Choroid plexus epithelial cell (primary cell): Measurements from ENCODE around the gene OPCML.

Experiments
- DNase-seq: peaks from one replicate; pipeline ENCODE4 v3.0.0-alpha.2; 2010; ENCODE audit warnings: low read depth
- H3K4me3 ChIP-seq: 2 replicates; pipeline ENCODE4 v1.5.1; 2011; ENCODE audit warnings: low read depth, mild to moderate bottlenecking, control low read depth, low read length, moderate library complexity
- CTCF ChIP-seq: conservative IDR thresholded peaks from 2 replicates; pipeline ENCODE4 v1.5.1; 2011; ENCODE audit warnings: low read depth, mild to moderate bottlenecking, control low read depth, inconsistent platforms, low read length, moderate library complexity

The OPCML gene

DNA sequence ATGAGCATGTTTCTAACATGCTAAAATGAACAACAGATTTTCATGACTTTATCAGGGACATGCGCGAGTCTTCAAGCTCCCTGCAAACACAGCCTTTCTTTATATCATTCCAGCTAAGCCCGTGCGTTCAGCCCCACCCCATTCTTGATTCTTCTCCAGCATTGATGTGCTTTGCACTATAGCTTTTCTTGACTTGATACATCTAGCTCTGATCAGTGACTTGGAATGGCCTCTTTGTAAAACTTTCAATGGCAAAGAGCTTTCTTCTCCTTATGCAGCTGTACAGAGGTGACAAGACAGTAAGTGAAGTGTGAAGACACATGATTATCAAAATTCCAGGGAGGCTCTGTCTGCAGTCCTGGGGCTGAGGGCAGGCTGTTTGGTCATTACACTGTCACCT is 561.0 kb downstream of the OPCML start:
- no peak for DNase-seq
- no peak overlapping the region for H3K4me3 ChIP-seq
- no peak for TF ChIP-seq CTCF

DNA sequence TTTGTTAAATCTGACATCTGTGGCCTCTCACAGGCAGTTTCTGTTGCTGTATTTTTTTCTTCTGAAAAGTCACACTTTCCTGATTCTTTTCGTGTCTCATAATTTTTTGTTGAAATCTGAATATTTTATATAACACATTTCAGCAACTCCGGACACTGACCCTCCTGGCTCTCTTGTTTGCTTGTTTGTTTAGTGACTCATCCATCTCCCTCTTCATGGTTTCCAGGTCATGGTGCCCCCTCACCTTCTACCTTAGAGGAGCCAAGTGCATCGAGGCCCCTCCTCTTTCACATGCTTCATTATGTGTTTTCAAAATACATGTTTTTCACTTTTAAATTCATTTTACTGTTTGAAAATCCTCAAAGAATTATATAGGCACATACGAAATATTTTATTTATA is 562.4 kb downstream of the OPCML start:
- TF ChIP-seq CTCF = no peak
- H3K4me3 ChIP-seq = no peak overlapping the region
- no peak for DNase-seq

DNA sequence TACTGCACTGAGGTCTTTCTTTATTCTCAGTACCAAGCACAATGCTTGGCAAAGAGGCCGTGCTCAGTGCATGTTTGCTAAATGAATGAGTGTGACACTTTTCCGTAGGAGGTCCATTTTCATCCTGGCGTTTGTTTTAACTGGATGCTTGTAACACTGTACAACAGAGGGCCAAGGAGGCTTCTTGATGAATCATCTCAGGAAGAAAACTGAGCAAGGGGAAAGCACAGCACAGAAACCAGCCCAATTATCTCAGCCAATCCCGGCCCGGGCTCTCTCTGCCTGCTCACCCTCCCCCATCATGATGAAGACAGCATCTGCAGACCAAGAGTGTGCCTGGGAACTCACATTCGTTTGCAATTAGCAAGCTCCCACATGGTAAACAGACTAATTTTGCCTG is 570.3 kb downstream of the OPCML start:
- peak; percentile 30 for DNase-seq
- no peak overlapping the region for H3K4me3 ChIP-seq
- no peak for TF ChIP-seq CTCF

DNA sequence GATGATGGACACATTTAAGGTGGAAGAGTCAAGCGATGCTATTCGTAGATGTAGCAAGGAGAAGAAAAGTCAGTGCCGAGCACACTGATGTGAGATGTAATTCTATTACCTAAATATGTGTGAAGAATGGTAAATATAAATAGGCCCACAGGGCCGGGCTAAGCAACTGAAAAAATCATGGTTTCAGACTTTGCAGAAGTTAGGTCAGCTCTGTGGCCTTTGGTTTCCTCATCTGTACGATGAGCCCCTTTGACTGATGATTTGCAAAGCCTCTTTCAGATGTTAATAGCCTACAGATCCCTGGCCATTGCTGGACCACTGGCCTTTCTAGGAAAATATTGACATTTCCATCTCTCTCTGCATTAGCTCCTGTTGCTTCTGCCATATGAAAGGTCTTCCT is 570.8 kb downstream of the OPCML start:
- no peak overlapping the region for H3K4me3 ChIP-seq
- no peak for DNase-seq
- no peak for TF ChIP-seq CTCF

GRCh38 chr11:132960273-132961078 is 571.8 kb downstream of the OPCML start:
- no peak overlapping the region for H3K4me3 ChIP-seq
- DNase-seq = no peak
- no peak for TF ChIP-seq CTCF

DNA sequence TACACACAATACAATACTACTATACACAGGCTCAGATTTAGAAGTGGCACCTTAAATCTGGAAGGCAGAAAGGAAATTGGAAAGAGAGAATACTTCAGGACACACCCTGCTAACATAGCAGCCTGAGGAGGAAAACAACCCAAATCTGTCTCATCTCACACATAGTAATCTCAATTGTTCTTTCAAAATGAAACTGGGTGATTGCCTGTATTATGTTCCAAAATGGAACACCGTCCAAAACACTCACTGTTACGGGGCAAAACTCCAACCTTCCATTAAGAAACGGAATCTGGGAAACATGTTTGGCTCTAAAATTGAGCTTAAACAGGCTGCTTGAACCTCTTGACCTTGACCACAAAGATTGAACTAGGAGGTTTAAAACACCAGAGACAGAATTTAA is 572.6 kb downstream of the OPCML start:
- DNase-seq = no peak
- TF ChIP-seq CTCF = no peak
- no peak overlapping the region for H3K4me3 ChIP-seq

DNA sequence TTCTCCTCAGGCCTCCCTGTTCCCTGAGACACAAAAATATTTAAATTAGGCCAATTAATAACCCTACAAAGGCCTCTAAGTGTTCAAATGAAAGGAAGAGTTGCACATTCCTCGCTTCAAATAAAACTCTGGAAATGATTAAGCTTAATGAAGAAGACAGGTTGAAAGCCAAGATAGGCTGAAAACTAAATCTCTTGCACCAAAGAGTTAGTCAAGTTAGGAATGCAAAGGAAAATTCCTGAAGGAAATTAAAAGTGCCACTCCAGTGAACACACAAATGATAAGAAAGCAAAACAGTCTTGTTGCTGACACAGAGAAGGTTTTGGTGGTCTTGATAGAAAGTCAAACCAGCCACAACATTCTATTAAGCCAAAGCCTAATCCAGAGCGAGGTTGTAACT is 574.4 kb downstream of the OPCML start:
- no peak for DNase-seq
- TF ChIP-seq CTCF = no peak
- H3K4me3 ChIP-seq = no peak overlapping the region
